Stimulated activated CD8-positive, alpha-beta memory T cell treated with anti-CD3 and anti-CD28 coated beads, Interleukin-7, amount 100 ng/mL, for 48 hours (primary cell): ENCODE measurements around the gene SETDB1.
"Not testable (repeated sequence)": the region's sequence is repeated elsewhere in the genome, so short reads cannot be mapped to it uniquely, and the experiment has no call there.

Source experiments
- DNase-seq, 2 donors: peaks; one replicate each; pipeline ENCODE4 v3.0.0-alpha.2; 2020; ENCODE audit warnings: low read depth in 1 of 2; ENCODE audit errors: extremely low read depth in 1 of 2

SETDB1 gene

DNA sequence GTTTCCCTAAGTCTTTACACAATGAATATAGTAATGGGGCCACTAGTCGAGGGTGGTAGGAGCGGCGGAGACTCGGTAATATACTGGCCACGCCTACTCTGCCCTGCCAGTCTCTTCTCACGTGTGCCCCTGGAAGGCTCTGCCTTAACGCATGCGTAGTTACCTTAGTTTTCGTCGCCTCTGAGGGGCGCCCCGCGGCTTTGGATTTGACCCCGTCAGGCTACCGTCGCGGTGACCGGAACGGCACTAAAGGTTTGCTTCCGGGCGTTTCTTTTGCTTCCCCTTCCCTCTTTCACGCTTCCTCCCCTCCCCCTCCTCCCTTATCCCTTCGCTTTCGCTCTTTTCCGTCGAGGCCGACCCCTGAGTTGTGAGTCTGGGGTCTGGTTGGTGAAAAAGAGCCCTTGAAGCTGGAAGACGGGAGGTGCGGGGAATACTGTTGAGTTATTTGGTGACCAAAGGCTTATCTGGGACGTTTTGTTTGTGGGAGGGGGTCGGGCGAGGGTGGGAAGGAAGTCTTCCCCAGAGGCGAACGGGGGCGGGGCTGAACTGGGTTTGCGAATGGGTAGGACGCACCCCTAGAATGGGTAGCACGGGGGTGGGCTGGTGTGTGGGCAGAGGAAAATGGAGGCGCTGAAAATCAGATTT, at the start of gene SETDB1:
TSS of gene SETDB1 (plus strand) at position 267 of the 645 bp plus-strand sequence. CDS start 1,352 bp downstream, outside the sequence.
- DNase-seq = peak; percentile 89 to 96

- DNase-seq = not testable (repeated sequence)
Measured at GRCh38 chr1:150878931-150879330, 47.2 kb upstream of the SETDB1 start.

- DNase-seq = no peak
Measured at GRCh38 chr1:150881331-150882070, 44.7 kb upstream of the SETDB1 start.

- DNase-seq = not testable (repeated sequence)
Measured at GRCh38 chr1:150883121-150883520, 43.0 kb upstream of the SETDB1 start.

DNA sequence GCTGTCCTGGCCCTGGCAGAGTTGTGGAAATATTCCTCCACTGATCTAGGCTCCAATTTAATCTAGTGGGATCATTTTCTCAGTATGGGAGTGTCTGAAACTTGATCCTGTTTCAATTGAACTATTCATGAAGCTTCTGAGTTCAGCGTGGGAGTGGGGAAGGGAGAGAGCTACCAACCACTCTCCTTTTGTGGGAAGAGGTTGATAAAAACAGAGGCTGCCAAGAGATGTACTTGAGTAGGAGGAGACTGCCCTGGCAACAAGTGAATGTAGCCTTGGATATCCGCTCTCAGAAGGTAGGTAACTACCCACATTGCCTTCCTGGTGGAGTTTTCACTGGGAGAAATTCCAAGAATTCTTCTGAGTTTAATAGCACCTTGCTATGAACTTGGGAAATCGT, 39.1 kb upstream of the SETDB1 start, which contains the start of gene CTXND2:
TSS of gene CTXND2 (plus strand) at position 119 of the 400 bp plus-strand sequence. CDS start 25,179 bp downstream, outside the sequence.
- DNase-seq = no peak

GRCh38 chr1:150888727-150889126, 37.4 kb upstream of the SETDB1 start:
- no peak for DNase-seq

GRCh38 chr1:150890033-150890416, 36.1 kb upstream of the SETDB1 start:
- no peak for DNase-seq

DNA sequence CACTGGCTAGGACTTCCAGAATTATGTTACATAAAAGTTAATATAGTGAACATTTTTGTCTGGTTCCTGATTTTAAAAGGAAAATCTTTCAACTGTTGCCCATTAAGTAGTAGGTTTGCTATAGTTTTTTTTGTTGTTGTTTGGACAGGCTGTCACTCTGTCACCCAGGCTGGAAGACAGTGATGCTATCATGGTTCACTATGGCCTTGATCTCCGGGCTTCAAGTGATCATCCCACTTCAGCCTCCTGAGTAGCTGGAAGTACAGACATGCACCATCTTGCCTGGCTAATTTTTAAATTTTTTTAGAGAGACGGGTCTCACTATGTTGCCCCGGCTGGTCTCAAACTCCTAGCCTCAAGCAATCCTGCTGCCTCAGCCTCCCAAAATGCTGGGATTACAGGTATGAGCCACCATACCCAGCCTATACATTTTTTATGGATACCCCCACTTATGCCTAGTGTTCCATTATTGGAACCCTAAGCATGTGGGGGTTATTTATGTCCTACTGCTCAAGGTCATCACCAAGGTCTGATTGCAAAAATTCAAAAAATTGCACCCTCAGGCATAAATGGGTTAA, 32.7 kb upstream of the SETDB1 start:
- no peak for DNase-seq

GRCh38 chr1:150895618-150896017, 30.5 kb upstream of the SETDB1 start:
- DNase-seq = no peak

DNA sequence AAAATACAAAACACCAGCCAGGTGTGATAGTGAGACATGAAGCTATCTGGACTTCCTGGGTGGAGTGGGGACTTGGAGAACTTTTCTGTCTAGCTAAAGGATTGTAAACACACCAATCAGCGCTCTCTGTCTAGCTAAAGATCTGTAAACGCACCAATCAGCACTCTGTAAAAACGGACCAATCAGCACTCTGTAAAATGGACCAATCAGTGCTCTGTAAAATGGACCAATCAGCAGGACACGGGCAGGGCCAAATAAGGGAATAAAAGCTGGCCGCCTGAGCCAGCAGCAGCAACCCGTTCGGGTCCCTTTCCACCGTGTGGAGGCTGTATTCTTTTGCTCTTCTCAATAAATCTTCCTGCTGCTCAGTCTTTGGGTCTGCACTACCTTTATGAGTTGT, 26.4 kb upstream of the SETDB1 start:
- not testable (repeated sequence) for DNase-seq

- no peak for DNase-seq
Measured at GRCh38 chr1:150902346-150902745, 23.8 kb upstream of the SETDB1 start.

DNA sequence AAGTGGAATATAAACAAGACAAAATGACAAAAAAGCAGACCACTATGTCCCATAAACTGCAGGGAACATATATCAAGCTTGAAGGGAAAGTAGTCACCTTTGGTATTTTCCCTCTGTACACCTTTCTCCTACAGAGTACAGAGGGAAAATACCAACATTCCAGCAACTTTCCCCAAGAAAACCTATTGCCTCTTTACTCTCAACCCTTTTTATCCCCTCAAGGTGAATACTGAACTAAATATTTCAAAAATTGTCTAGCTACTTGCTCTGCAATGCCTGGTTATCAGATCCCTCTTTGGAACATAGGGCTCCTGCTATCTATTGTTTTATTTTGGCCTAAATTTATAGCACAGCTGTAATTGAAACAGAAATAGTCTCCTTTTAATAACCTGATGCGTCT, 23.4 kb upstream of the SETDB1 start:
- DNase-seq = no peak

- DNase-seq = no peak
Measured at GRCh38 chr1:150905301-150905700, 20.9 kb upstream of the SETDB1 start.

DNA sequence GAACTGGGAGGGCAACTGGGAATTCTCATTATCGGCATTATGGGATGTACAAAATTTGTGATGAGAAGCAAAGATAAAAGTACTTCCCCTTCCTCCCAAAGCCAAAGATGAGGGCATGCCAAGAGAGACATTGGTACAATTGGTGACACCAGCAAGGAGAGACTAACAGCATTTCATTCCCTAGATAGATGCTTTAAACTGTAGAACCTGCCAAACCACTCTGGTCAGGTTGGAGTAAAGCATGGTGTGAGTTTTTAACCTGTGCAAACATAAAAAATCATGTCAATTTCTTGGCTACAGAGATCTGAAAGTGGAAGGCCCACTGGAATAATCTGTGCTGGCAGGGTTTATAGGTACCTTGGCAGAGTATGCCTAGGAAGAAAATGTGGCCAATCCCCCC, 19.8 kb upstream of the SETDB1 start:
- no peak for DNase-seq

DNA sequence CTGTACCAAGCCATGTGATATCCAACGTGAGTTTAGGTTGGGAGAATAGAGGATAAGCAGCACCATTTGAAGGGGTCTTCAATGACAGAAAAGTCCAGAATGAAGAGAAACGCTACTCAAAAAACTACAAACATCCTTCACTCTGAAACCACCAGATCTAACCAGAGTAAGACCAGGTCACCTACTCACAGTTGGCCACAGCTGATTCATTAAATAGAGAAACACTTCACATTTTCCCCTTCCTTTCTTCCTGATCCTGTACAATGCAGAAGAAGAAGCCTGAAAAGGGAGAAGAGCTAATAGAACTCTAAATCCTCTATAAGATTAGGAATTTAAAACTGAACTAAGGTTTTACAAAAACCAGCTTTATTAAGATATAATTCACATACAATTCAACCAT, 19.4 kb upstream of the SETDB1 start:
- DNase-seq = no peak

- no peak for DNase-seq
Measured at GRCh38 chr1:150909585-150910180, 16.5 kb upstream of the SETDB1 start.

GRCh38 chr1:150912623-150913022, 13.5 kb upstream of the SETDB1 start:
- no peak for DNase-seq

GRCh38 chr1:150917387-150917786, 8.8 kb upstream of the SETDB1 start:
- DNase-seq = no peak

GRCh38 chr1:150922519-150922975, 3.6 kb upstream of the SETDB1 start:
- DNase-seq = peak; percentile 48 to 75

DNA sequence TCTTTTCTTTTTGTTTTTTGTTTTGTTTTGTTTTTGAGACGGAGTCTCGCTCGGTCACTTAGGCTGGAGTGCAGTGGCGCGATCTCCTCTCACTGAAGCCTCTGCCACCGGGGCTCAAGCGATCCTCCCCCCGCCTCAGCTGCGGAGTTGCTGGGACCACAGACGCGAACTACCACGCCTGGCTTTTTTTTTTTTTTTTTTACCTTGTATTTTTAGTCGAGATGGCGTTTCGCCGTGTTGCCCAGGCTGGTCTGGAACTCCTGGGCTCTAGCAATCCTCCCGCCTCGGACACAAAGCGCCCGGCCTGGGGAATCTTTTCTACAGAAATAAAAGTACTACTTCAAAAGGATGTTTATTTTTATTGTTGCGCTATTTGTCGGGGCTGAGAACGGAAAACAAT, 1.1 kb upstream of the SETDB1 start:
- DNase-seq = no peak

DNA sequence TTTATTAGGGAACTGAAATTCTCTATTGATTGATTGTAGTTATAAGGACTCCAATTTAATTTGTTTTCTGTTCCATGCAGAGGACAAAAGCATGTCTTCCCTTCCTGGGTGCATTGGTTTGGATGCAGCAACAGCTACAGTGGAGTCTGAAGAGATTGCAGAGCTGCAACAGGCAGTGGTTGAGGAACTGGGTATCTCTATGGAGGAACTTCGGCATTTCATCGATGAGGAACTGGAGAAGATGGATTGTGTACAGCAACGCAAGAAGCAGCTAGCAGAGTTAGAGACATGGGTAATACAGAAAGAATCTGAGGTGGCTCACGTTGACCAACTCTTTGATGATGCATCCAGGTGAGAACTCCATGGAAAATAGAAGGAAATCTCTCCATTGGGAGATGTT, 1.5 kb downstream of the SETDB1 start:
- DNase-seq = no peak
